K562 (cell line): ENCODE data around the gene AFF3. TPM values are rescaled to one million over a fixed set of nuclear protein-coding genes. Genes with fewer than 3 reads are reported as not detected.

ENCODE experiments used
- FOS ChIP-seq: IDR thresholded peaks from 3 replicates; pipeline ENCODE4 v1.6.1; 2011; ENCODE audit not compliant: insufficient read length; ENCODE audit errors: extremely low read depth
- GATA2 ChIP-seq: sonication (generic); formaldehyde crosslinking; IDR thresholded peaks from 2 replicates; pipeline ENCODE4 v1.4.0; 2020; ENCODE audit warnings: mild to moderate bottlenecking, missing genetic modification reagents
- LARP7 ChIP-seq: fragments of 450-650 bp; IDR thresholded peaks from 2 replicates; pipeline ENCODE4 v1.6.1; 2016
- RAD21 ChIP-seq, 2 experiments: fragments of 250-450 bp in 1 of 2; fragments of 450-650 bp in 1 of 2; sonication (Bioruptor Pico) in 1 of 2; formaldehyde crosslinking in 1 of 2; IDR thresholded peaks in 1 of 2; conservative IDR thresholded peaks in 1 of 2; 2 replicates each; pipeline versions ENCODE4 v1.4.0 to v1.8.0; 2020 to 2022; ENCODE audit warnings: mild to moderate bottlenecking in 2 of 2, moderate library complexity in 1 of 2
- TAF7 ChIP-seq: fragments of 450-650 bp; IDR thresholded peaks from 2 replicates; pipeline ENCODE4 v1.6.1; 2016; ENCODE audit warnings: missing genetic modification characterization, missing compliant biosample characterization
- polyA plus RNA-seq, 8 experiments: library from polyadenylated mRNA; depleted of rRNA in 4 of 8; stranded (reverse) in 5 of 8; unstranded in 3 of 8; fragments of >200 nt; fragmentation: Nextera tagmentation in 2 of 8; fragmentation: Illumina TruSeq in 1 of 8; extraction: Ambion mirVana in 2 of 8; extraction: Trizol in 1 of 8; gene quantifications; 2 replicates each; pipeline versions ENCODE4 v1.2.1 to v1.2.3, GENCODE V29; 2011 to 2014; ENCODE audit warnings: inconsistent platforms in 1 of 8, missing spikeins in 1 of 8
- total RNA-seq, 7 experiments: library from RNA; depleted of rRNA in 6 of 7; stranded (reverse); fragments of >200 nt in 6 of 7; fragmentation: Illumina TruSeq in 2 of 7; extraction: Trizol in 2 of 7; gene quantifications; 2 replicates each; pipeline versions ENCODE4 v1.2.1 to v1.2.3, GENCODE V29; 2011 to 2021; ENCODE audit warnings: low replicate concordance in 1 of 7
- TF ChIP-seq, protein P1 (sequence below), 2 experiments: fragments of 450-650 bp in 1 of 2; sonication (generic) in 1 of 2; formaldehyde crosslinking in 1 of 2; IDR thresholded peaks; 2 replicates each; pipeline versions ENCODE4 v1.7.1 to v1.9.0; 2016 to 2022; ENCODE audit warnings: inconsistent platforms in 1 of 2, mild to moderate bottlenecking in 1 of 2, missing genetic modification reagents in 1 of 2
- TF ChIP-seq, protein P2 (sequence below), 3 experiments: IDR thresholded peaks in 2 of 3; conservative IDR thresholded peaks in 1 of 3; 2 replicates each; pipeline ENCODE4 v1.5.1; 2011 to 2012; ENCODE audit warnings: low read length in 3 of 3, mild to moderate bottlenecking in 3 of 3, control low read depth in 2 of 3, improper control_type of control experiment in 1 of 3, inconsistent platforms in 1 of 3, low read depth in 1 of 3, mixed read lengths in 1 of 3, moderate library complexity in 1 of 3; ENCODE audit not compliant: insufficient read depth in 2 of 3
- TF ChIP-seq, protein P3 (sequence below): fragments of 450-650 bp; IDR thresholded peaks from one replicate; pipeline ENCODE4 v1.6.1; 2018; ENCODE audit warnings: mild to moderate bottlenecking, moderate library complexity; ENCODE audit not compliant: partially characterized antibody

Gene AFF3
- total and polyA plus RNA-seq, 9 of the 15 experiments (the other 6 are each of a cell fraction or from before 2014, with no cell fraction given): 0.02 to 0.11 TPM; not detected in 7

GRCh38 chr2:99660616-99661406, 481.6 kb downstream of the AFF3 start (continued):
- TF ChIP-seq GATA2 (peak; percentile 59; the same call in 1 of the 2 replicates), LARP7 (no peak), TAF7 (no peak), RAD21 (CRISPR knock-in tag; conservative IDR thresholded peaks at IDR 0.05 in 1 of 2, IDR thresholded peaks at IDR 0.05 in 1 of 2) (0 out of 4 replicates have a peak, but pooled peaks of 1 of the 2 experiments have one; percentile 5), FOS (no peak)
- TF ChIP-seq, protein P1, sequence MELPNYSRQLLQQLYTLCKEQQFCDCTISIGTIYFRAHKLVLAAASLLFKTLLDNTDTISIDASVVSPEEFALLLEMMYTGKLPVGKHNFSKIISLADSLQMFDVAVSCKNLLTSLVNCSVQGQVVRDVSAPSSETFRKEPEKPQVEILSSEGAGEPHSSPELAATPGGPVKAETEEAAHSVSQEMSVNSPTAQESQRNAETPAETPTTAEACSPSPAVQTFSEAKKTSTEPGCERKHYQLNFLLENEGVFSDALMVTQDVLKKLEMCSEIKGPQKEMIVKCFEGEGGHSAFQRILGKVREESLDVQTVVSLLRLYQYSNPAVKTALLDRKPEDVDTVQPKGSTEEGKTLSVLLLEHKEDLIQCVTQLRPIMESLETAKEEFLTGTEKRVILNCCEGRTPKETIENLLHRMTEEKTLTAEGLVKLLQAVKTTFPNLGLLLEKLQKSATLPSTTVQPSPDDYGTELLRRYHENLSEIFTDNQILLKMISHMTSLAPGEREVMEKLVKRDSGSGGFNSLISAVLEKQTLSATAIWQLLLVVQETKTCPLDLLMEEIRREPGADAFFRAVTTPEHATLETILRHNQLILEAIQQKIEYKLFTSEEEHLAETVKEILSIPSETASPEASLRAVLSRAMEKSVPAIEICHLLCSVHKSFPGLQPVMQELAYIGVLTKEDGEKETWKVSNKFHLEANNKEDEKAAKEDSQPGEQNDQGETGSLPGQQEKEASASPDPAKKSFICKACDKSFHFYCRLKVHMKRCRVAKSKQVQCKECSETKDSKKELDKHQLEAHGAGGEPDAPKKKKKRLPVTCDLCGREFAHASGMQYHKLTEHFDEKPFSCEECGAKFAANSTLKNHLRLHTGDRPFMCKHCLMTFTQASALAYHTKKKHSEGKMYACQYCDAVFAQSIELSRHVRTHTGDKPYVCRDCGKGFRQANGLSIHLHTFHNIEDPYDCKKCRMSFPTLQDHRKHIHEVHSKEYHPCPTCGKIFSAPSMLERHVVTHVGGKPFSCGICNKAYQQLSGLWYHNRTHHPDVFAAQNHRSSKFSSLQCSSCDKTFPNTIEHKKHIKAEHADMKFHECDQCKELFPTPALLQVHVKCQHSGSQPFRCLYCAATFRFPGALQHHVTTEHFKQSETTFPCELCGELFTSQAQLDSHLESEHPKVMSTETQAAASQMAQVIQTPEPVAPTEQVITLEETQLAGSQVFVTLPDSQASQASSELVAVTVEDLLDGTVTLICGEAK (IDR thresholded peaks at IDR 0.05): no peak
- TF ChIP-seq, protein P1 (CRISPR knock-in tag; IDR thresholded peaks at IDR 0.05): no peak
- TF ChIP-seq, protein P2, sequence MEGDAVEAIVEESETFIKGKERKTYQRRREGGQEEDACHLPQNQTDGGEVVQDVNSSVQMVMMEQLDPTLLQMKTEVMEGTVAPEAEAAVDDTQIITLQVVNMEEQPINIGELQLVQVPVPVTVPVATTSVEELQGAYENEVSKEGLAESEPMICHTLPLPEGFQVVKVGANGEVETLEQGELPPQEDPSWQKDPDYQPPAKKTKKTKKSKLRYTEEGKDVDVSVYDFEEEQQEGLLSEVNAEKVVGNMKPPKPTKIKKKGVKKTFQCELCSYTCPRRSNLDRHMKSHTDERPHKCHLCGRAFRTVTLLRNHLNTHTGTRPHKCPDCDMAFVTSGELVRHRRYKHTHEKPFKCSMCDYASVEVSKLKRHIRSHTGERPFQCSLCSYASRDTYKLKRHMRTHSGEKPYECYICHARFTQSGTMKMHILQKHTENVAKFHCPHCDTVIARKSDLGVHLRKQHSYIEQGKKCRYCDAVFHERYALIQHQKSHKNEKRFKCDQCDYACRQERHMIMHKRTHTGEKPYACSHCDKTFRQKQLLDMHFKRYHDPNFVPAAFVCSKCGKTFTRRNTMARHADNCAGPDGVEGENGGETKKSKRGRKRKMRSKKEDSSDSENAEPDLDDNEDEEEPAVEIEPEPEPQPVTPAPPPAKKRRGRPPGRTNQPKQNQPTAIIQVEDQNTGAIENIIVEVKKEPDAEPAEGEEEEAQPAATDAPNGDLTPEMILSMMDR (IDR thresholded peaks at IDR 0.05 in 2 of 3, conservative IDR thresholded peaks at IDR 0.05 in 1 of 3; ENCODE audit: insufficient read depth in 2 of 3, low read depth in 1 of 3, low read length in 3 of 3): no peak
- TF ChIP-seq, protein P3, sequence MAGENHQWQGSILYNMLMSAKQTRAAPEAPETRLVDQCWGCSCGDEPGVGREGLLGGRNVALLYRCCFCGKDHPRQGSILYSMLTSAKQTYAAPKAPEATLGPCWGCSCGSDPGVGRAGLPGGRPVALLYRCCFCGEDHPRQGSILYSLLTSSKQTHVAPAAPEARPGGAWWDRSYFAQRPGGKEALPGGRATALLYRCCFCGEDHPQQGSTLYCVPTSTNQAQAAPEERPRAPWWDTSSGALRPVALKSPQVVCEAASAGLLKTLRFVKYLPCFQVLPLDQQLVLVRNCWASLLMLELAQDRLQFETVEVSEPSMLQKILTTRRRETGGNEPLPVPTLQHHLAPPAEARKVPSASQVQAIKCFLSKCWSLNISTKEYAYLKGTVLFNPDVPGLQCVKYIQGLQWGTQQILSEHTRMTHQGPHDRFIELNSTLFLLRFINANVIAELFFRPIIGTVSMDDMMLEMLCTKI: no peak
- TF ChIP-seq, all 486 proteins: peak for 19
